NB4 (cell line): ENCODE measurements around the gene KCNA4.

Source experiments
- MYC ChIP-seq: IDR thresholded peaks from 2 replicates; pipeline ENCODE4 v1.6.1; 2011; ENCODE audit warnings: low read depth, low read length
- POLR2A ChIP-seq: IDR thresholded peaks from 2 replicates; pipeline ENCODE4 v1.6.1; 2011; ENCODE audit warnings: mild to moderate bottlenecking; ENCODE audit not compliant: insufficient read length; ENCODE audit errors: extremely low read depth
- TF ChIP-seq, protein P1 (sequence below): IDR thresholded peaks from one replicate; pipeline ENCODE4 v1.5.1; 2012; ENCODE audit warnings: low read depth, low read length
- TF ChIP-seq, protein P2 (sequence below): IDR thresholded peaks from 2 replicates; pipeline ENCODE4 v1.6.1; 2011; ENCODE audit warnings: low read depth, low read length

DNA sequence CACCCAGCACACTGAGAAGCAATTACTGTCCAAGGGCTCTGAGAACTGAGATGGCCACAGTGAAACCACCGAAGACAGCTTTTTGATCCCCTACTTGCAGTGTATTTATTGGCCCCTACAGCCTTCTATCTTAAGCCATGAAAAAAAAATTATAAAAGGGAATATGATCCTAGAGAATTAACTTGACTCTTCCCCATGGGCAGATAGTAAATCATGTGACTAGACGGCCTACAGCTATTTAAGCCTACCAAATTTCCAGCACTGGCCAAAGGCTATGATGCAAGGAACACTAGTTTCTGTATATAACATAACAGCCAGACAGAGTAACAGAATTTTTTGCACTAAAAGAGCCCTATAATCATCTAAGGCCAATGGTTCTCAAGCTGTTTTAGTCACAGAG, 53.8 kb downstream of the KCNA4 start:
- TF ChIP-seq, protein P1, sequence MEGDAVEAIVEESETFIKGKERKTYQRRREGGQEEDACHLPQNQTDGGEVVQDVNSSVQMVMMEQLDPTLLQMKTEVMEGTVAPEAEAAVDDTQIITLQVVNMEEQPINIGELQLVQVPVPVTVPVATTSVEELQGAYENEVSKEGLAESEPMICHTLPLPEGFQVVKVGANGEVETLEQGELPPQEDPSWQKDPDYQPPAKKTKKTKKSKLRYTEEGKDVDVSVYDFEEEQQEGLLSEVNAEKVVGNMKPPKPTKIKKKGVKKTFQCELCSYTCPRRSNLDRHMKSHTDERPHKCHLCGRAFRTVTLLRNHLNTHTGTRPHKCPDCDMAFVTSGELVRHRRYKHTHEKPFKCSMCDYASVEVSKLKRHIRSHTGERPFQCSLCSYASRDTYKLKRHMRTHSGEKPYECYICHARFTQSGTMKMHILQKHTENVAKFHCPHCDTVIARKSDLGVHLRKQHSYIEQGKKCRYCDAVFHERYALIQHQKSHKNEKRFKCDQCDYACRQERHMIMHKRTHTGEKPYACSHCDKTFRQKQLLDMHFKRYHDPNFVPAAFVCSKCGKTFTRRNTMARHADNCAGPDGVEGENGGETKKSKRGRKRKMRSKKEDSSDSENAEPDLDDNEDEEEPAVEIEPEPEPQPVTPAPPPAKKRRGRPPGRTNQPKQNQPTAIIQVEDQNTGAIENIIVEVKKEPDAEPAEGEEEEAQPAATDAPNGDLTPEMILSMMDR, result no peak
- TF ChIP-seq POLR2A (no peak), MYC (no peak)
- TF ChIP-seq, protein P2, sequence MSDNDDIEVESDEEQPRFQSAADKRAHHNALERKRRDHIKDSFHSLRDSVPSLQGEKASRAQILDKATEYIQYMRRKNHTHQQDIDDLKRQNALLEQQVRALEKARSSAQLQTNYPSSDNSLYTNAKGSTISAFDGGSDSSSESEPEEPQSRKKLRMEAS, result no peak
